Stimulated activated memory B cell treated with anti-CD40 and anti-IgM and Interleukin-4, amounts not matched to agents 10 μg/mL and 1 μg/mL and 100 μg/mL, for 72 hours (primary cell): ENCODE data around the gene BABAM2.
"Not testable (repeated sequence)": the region's sequence is repeated elsewhere in the genome, so short reads cannot be mapped to it uniquely, and the experiment has no call there.

Experiments used
- ATAC-seq: fragments of 150-1000 bp; cut with Tn5 transposase; 2 replicates; pipeline ENCODE4 v1.10.0; 2021
- H3K27ac Mint-ChIP-seq: one replicate; pipeline ENCODE4 v1.8.0; 2022; ENCODE audit warnings: mild to moderate bottlenecking, mixed read lengths
- H3K27me3 Mint-ChIP-seq: one replicate; pipeline ENCODE4 v1.8.0; 2022; ENCODE audit warnings: mixed read lengths
- H3K36me3 Mint-ChIP-seq: one replicate; pipeline ENCODE4 v1.8.0; 2022; ENCODE audit warnings: mixed read lengths
- H3K4me1 Mint-ChIP-seq: one replicate; pipeline ENCODE4 v1.8.0; 2022; ENCODE audit warnings: mixed read lengths
- H3K4me3 Mint-ChIP-seq: one replicate; pipeline ENCODE4 v1.8.0; 2022; ENCODE audit warnings: mild to moderate bottlenecking, moderate library complexity, mixed read lengths
- H3K9me3 Mint-ChIP-seq: one replicate; pipeline ENCODE4 v1.8.0; 2022; ENCODE audit warnings: mixed read lengths

BABAM2 gene

DNA sequence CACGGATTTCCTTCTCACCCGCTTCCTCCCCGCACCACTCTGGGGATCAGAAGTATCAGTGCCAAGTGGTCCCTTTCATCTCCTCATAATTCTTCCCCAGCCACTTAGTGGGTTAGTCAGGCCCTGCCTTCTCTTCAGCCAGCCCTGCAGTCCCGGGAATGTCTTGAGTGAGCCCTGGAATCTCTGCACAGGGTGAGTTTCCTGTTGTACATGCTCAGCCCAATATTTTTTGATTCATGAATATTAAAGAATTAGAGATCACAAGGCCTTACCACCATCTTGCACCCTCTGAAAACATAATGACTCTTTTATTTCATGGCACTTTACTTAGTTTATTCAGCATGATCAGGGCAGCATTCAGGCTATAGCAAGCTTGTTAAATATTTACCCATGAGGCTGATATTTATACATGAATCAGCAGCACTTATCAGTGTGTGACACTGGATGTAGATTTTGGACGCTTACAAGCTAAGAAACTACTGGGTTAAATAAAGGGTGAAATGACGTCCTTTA is 342.7 kb downstream of the BABAM2 start:
- no peaks in the 10 kb centered on the region for H3K4me1 Mint-ChIP-seq
- no peaks in the 10 kb centered on the region for H3K27me3 Mint-ChIP-seq
- H3K36me3 Mint-ChIP-seq, result peaks cover 32% of the 10 kb centered on the region
- no peak for ATAC-seq
- no peaks in the 10 kb centered on the region for H3K9me3 Mint-ChIP-seq
- H3K27ac Mint-ChIP-seq, result no peak overlapping the region
- H3K4me3 Mint-ChIP-seq, result no peak overlapping the region

DNA sequence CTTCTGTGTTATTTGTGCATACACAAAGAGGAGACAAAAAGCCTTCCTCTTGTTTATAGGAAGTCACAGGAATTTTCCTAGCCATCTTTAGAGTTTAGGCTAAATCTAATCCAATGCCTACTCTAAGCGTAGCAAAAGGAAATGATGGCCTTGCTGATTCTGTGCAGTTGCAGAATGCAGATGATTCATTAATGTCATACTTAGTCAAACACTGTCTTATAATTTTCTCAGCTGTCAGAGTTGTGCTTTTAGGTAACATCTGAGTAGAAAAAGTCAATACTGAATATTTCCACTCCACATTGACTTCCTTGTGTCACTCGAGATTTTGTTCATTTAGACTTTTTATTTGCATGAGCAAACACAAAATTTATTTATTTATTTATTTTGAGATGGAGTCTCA is 344.3 kb downstream of the BABAM2 start:
- Mint-ChIP-seq H3K27me3 (no peaks in the 10 kb centered on the region), H3K4me3 (no peak overlapping the region), H3K9me3 (no peaks in the 10 kb centered on the region), H3K4me1 (no peaks in the 10 kb centered on the region), H3K36me3 (peaks cover 32% of the 10 kb centered on the region), H3K27ac (no peak overlapping the region)
- ATAC-seq, result no peak

DNA sequence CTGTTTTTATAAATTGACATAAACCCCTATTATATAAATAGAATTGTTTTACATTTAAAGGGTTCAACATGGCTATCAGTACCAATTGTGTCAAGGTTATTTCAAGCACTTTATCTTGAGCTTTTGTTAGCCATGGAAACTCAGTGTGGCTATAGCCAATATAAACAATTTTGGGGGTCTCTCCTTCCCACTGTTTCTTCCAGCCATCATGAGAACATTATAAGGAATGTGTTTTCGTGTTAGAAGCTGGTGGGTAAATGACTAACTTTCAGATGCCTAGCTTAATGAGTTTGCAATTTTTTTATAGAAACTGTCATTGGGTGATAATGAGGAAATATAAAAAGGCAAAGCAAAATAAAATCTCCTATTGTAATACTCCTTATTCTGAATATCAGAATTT is 348.7 kb downstream of the BABAM2 start:
- H3K27me3 Mint-ChIP-seq, result no peaks in the 10 kb centered on the region
- peaks cover 35% of the 10 kb centered on the region for H3K36me3 Mint-ChIP-seq
- no peak overlapping the region for H3K4me3 Mint-ChIP-seq
- no peaks in the 10 kb centered on the region for H3K9me3 Mint-ChIP-seq
- H3K4me1 Mint-ChIP-seq, result no peaks in the 10 kb centered on the region
- H3K27ac Mint-ChIP-seq, result no peak overlapping the region
- no peak for ATAC-seq

DNA sequence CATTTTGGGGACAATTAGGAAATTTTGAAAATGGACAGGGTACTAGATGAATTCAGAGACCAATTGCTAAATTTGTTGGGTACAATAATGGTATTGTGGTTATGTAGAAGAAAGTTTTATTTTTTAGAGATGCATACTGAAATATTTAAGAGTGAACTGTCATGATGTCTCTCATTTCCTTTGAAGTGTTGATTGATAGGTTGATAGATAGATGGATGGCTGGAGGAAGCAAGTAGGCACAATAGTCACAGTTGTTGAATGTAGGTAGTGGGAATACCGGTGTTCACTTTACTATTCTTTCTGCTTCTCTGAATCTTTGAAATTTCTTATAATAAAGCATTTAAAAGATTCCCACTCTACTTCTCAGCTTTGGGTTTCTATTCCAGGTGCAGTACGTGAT is 350.4 kb downstream of the BABAM2 start:
- Mint-ChIP-seq H3K9me3 (no peaks in the 10 kb centered on the region), H3K4me3 (no peak overlapping the region), H3K27ac (no peak overlapping the region), H3K4me1 (no peaks in the 10 kb centered on the region), H3K36me3 (peaks cover 43% of the 10 kb centered on the region), H3K27me3 (no peaks in the 10 kb centered on the region)
- ATAC-seq, result no peak

DNA sequence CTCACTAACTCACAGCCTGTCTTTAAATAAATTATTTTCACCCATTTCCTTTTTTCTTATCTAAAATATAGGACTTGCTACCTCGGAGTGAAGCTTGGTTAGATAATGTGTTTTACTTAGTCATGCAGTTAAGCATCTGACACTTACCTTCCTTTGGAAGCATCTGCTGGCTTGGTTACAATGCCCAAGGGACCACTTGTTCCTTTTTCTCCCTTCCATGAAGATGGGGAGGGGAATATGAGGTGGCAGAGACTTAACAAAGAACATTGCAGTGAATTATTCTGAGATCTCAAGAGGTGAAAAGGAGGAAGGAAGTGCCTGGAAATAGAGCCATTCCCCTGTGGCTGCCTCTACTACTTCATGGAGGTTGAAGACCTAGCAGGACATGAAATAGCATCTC is 356.8 kb downstream of the BABAM2 start:
- no peak for ATAC-seq
- H3K27ac Mint-ChIP-seq, result peak overlapping the region; percentile 50
- H3K27me3 Mint-ChIP-seq, result no peaks in the 10 kb centered on the region
- peaks cover 46% of the 10 kb centered on the region for H3K36me3 Mint-ChIP-seq
- no peaks in the 10 kb centered on the region for H3K9me3 Mint-ChIP-seq
- no peak overlapping the region for H3K4me3 Mint-ChIP-seq
- H3K4me1 Mint-ChIP-seq, result peaks cover 14% of the 10 kb centered on the region

DNA sequence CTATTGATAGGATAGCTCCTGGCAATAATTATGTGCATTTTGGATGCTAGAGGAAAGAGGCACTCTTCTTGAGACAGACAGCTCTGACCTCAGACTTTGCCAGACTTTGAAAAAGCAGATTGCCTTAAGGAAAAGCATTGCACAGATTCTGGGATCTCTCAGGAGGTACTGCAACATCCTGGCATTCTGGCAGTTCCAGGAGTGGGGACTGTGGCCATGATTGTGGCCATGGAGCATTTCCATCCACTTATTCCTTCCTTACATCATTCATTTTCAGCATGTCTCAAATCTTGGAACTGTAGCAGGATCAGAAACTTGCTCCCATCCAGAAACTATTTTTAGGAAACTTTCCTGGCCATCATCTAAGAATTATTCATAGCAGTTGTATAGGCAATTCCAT is 357.2 kb downstream of the BABAM2 start:
- Mint-ChIP-seq H3K4me3 (no peak overlapping the region), H3K27ac (no peak overlapping the region), H3K36me3 (peaks cover 45% of the 10 kb centered on the region)

DNA sequence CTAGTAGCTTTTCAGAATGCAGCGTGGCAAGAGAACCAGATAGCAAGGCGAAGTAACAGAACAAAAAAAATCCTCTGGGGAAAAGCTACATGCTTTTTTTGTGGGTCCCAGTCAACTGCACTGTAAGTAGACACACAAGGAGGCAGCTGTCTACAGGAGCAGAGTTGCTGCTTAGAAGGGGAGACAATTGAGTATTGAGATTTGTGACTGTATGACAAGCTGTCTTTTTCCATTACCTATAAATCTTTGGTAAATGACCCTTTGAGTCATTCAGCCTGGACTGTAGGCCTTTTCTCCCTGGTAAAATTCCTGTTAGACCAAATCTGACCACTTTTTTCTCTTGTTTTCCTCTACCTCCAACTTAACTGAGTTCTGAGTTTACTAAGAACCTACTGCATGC is 358.0 kb downstream of the BABAM2 start:
- no peak overlapping the region for H3K27ac Mint-ChIP-seq

More for the DNA sequence above, 357.2 kb downstream of the BABAM2 start:
- no peak for ATAC-seq
- no peaks in the 10 kb centered on the region for H3K27me3 Mint-ChIP-seq
- no peaks in the 10 kb centered on the region for H3K9me3 Mint-ChIP-seq
- peaks cover 18% of the 10 kb centered on the region for H3K4me1 Mint-ChIP-seq

DNA sequence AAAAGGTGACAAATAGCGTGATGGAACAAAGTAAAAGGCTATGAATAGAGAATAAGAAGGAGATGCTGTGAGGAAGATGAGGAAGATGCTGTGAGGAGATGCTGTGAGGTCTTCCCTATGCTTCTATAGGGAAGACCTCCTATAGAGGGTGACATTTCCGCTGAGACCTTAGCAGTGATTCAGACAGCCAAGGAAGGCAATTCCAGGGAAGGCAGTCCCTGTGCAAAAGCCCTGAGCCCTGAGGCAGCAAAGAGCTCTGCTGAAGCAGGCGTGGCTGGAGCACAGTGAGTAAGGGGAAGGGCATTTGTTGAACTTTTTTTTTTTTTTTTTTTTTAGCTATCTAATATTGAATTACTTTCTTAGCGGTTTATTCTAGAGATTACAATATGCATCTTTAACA is 359.5 kb downstream of the BABAM2 start:
- Mint-ChIP-seq H3K4me3 (no peak overlapping the region), H3K27me3 (no peaks in the 10 kb centered on the region), H3K36me3 (peaks cover 38% of the 10 kb centered on the region), H3K27ac (no peak overlapping the region), H3K4me1 (peaks cover 18% of the 10 kb centered on the region), H3K9me3 (no peaks in the 10 kb centered on the region)
- no peak for ATAC-seq

More for the DNA sequence above, 358.0 kb downstream of the BABAM2 start:
- no peaks in the 10 kb centered on the region for H3K9me3 Mint-ChIP-seq
- H3K4me3 Mint-ChIP-seq, result no peak overlapping the region
- H3K36me3 Mint-ChIP-seq, result peaks cover 45% of the 10 kb centered on the region
- ATAC-seq, result no peak
- no peaks in the 10 kb centered on the region for H3K27me3 Mint-ChIP-seq
- H3K4me1 Mint-ChIP-seq, result peaks cover 18% of the 10 kb centered on the region

DNA sequence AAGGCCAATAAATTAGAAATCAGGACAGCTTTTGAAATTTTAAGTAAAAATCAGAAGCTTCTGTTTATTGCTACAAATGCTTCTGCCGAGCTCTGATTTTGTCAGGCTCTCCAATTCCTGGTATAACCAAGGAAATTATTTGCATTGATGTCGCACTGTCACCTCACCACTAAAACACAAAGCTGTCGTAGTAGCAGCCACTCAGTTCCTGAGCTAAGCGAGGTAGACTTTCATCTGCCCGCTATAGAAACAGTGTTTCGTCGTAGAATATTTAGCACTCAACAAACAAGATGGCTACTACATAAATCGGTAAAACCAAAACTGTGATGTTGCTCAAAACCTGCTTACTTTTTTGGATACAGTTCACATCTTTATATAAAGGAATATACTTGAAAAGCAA is 360.8 kb downstream of the BABAM2 start:
- H3K4me3 Mint-ChIP-seq, result no peak overlapping the region
- no peaks in the 10 kb centered on the region for H3K27me3 Mint-ChIP-seq
- H3K9me3 Mint-ChIP-seq, result no peaks in the 10 kb centered on the region
- ATAC-seq, result no peak
- H3K4me1 Mint-ChIP-seq, result peaks cover 18% of the 10 kb centered on the region
- peaks cover 30% of the 10 kb centered on the region for H3K36me3 Mint-ChIP-seq
- H3K27ac Mint-ChIP-seq, result no peak overlapping the region

DNA sequence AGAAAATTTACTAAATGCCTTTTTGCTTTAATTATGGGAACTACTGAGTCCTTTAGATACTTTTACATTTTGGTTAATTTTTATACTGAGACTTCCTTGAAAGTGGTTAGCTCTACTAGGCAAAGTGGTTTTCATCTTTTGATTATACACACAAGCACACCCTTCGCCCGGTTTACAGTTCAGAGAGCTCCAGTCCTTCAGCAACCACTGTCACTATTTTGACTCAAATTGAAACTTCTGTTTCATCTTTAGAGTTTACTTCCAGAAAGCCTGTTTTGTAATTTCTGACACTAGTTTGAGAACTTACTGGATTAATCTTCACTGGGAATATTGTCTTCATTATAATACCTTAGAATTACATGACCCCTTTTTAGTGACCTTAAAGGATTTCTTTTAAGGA is 361.8 kb downstream of the BABAM2 start:
- H3K27ac Mint-ChIP-seq, result no peak overlapping the region
- ATAC-seq, result peak; percentile 65
- H3K36me3 Mint-ChIP-seq, result peaks cover 26% of the 10 kb centered on the region
- H3K9me3 Mint-ChIP-seq, result no peaks in the 10 kb centered on the region
- H3K4me1 Mint-ChIP-seq, result peaks cover 12% of the 10 kb centered on the region
- H3K27me3 Mint-ChIP-seq, result no peaks in the 10 kb centered on the region
- no peak overlapping the region for H3K4me3 Mint-ChIP-seq

DNA sequence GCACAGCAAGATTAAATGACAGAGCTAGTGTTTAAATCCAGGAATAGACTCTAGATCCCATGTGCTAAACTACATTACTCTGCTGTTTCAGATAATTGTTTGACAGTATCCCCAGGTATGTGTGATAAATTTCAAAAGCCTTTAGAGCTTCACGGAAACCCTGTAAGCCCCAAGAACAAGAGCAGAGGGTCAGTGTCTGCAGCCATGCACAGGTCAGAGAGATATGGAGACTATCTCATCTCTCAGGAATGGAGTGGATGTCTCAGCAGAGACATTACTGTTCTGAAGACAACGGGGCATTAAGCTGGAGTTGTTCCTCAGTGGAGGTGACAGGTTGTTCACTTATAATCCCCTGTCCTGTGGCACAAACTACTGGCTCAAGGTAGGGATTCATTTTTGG is 363.0 kb downstream of the BABAM2 start:
- Mint-ChIP-seq H3K4me3 (no peak overlapping the region), H3K27ac (no peak overlapping the region), H3K27me3 (no peaks in the 10 kb centered on the region), H3K36me3 (peaks cover 25% of the 10 kb centered on the region), H3K4me1 (peaks cover 9% of the 10 kb centered on the region), H3K9me3 (no peaks in the 10 kb centered on the region)
- ATAC-seq, result no peak

DNA sequence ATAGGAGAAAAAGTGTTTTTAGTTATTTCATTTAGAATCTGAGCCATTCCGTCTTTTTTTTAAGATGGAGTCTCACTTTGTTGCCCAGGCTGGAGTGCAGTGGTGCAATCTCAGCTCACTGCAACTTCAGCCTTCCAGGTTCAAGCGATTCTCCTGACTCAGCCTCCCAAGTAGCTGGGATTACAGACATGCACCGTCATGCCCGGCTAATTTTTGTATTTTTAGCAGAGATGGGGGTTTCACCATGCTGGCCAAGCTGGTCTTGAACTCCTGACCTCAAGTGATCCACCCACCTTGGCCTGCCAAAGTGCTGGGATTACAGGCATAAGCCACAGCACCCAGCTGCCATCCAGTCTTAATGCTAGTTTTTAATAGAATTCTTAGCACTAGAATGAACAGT is 364.7 kb downstream of the BABAM2 start:
- H3K9me3 Mint-ChIP-seq, H3K27me3 Mint-ChIP-seq, H3K4me3 Mint-ChIP-seq, H3K27ac Mint-ChIP-seq, H3K4me1 Mint-ChIP-seq, ATAC-seq: not testable (repeated sequence)
- peaks cover 26% of the 10 kb centered on the region for H3K36me3 Mint-ChIP-seq

DNA sequence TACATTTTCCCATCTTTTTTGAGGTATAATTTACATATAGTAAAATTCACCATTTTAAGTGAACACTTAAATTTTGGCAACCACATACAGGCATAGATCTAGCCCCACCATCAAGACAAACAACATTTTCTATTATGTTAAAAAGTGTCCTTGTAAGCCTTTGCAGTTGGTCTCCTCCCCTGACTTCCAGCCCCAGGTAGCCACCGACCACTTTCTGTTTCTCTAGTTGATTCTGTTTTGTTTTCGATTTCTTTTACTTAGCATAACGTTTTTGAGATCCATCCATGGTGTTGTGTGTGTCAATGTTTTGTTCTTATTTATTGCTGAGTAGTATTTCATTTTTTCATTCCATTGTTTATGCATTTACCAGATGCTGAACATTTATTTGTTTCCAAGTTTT is 366.7 kb downstream of the BABAM2 start:
- no peaks in the 10 kb centered on the region for H3K27me3 Mint-ChIP-seq
- peaks cover 6% of the 10 kb centered on the region for H3K4me1 Mint-ChIP-seq
- H3K27ac Mint-ChIP-seq, result no peak overlapping the region
- H3K36me3 Mint-ChIP-seq, result peaks cover 37% of the 10 kb centered on the region
- no peak overlapping the region for H3K4me3 Mint-ChIP-seq
- ATAC-seq, result no peak
- no peaks in the 10 kb centered on the region for H3K9me3 Mint-ChIP-seq

DNA sequence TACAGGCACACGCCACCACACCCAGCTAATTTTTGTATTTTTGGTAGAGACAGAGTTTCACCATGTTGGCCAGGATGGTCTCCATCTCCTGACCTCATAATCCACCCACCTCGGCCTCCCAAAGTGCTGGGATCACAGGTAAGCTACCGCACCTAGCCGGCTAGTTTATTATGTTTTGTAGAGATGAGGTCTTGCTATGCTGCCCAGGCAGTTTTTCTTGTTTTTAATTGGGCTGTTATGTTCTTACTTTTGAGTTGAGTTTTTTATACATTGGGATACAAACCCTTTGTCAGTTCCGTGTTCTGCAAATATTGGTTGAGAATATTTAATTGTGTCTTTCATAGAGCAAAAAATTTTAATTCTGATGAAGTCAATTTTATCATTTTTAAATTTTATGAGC is 368.7 kb downstream of the BABAM2 start:
- H3K9me3 Mint-ChIP-seq, H3K4me1 Mint-ChIP-seq, H3K27ac Mint-ChIP-seq, ATAC-seq, H3K4me3 Mint-ChIP-seq, H3K27me3 Mint-ChIP-seq: not testable (repeated sequence)
- H3K36me3 Mint-ChIP-seq, result peaks cover 54% of the 10 kb centered on the region

DNA sequence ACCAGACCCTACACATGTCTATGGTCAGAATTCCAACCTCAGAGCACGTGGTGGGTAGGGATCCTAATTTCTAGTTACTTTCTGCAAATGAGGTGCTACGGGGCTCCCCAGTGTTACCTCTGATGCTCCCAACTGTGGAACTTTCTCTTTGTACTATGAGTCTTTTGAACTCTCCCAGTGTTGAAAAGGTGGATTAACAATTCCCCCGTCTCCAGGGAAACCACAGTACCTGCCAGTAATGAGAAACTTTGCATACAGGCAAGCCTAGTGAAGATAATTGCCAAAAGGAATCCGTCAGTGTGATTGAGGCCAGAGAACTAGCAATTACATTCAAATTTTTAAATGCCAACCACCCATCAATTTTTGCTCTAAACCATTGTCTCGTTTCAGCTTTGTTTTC is 373.2 kb downstream of the BABAM2 start:
- Mint-ChIP-seq H3K27ac (no peak overlapping the region), H3K4me1 (no peaks in the 10 kb centered on the region), H3K36me3 (peaks cover 74% of the 10 kb centered on the region), H3K27me3 (no peaks in the 10 kb centered on the region), H3K4me3 (no peak overlapping the region), H3K9me3 (no peaks in the 10 kb centered on the region)
- no peak for ATAC-seq

DNA sequence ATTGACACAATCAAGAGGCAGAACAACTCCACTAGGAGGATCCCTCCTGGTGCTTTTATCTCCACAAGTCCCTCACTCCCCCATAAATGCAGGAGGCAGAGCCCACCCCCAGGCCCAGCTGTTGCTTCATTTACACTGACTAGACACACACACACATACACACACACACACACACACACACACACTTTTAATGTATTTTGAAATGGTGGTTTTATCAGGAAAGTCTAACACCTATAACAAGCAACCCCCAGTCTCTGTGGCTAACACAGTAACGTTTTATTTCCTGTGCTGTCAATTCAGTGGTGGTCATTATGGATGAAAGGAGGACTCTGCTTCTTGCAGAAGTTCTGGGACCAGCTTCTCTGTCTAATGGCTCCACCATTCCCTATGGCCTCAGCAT is 376.8 kb downstream of the BABAM2 start:
- Mint-ChIP-seq H3K9me3 (no peaks in the 10 kb centered on the region), H3K36me3 (peaks cover 56% of the 10 kb centered on the region), H3K27me3 (no peaks in the 10 kb centered on the region), H3K4me1 (peaks cover 12% of the 10 kb centered on the region), H3K4me3 (no peak overlapping the region), H3K27ac (no peak overlapping the region)
- ATAC-seq, result no peak

DNA sequence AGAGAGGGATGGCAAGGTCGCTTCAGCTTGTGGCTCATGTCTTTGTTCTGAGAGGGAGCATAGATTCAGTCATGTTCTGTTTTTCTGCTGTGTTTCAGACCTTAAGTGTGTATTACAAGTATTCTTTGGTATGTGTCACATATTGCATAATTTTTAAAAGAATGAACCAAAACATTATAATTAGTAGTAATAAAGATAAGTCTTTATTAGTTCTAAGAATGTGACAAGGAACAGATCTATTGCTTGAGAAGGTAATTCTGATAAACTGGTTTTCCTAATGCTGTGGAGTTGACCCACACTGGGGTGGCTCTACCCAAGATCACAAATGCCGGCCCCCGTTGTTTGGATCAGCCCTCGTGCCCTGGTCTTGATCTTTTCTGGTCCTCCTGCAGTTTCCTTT is 377.9 kb downstream of the BABAM2 start:
- no peak for ATAC-seq
- Mint-ChIP-seq H3K9me3 (no peaks in the 10 kb centered on the region), H3K36me3 (peaks cover 48% of the 10 kb centered on the region), H3K4me1 (peaks cover 12% of the 10 kb centered on the region), H3K4me3 (no peak overlapping the region), H3K27me3 (no peaks in the 10 kb centered on the region), H3K27ac (no peak overlapping the region)
